Neural cell (in vitro differentiated cells): Measurements from ENCODE around the gene NALCN.

Source experiments
- EP300 ChIP-seq: fragments of 450-650 bp; conservative IDR thresholded peaks from 2 replicates; pipeline ENCODE4 v1.6.1; 2014; ENCODE audit warnings: antibody characterized with exemption, mild to moderate bottlenecking, moderate library complexity; ENCODE audit not compliant: poor library complexity, severe bottlenecking
- EZH2 ChIP-seq: fragments of 200-600, 300-800 bp; shearing (Covaris generic), sonication (generic); IDR thresholded peaks from 2 replicates; pipeline ENCODE4 v1.6.1; 2014; ENCODE audit warnings: antibody characterized with exemption, low read length, borderline replicate concordance, mild to moderate bottlenecking; ENCODE audit not compliant: insufficient read depth, poor library complexity, severe bottlenecking
- MXI1 ChIP-seq: fragments of 450-650 bp; conservative IDR thresholded peaks from 2 replicates; pipeline ENCODE4 v1.6.1; 2014; ENCODE audit warnings: antibody characterized with exemption, mild to moderate bottlenecking; ENCODE audit not compliant: poor library complexity, severe bottlenecking
- POLR2AphosphoS5 ChIP-seq: IDR thresholded peaks from 2 replicates; pipeline ENCODE4 v1.6.1; 2012
- RAD21 ChIP-seq: fragments of 450-650 bp; conservative IDR thresholded peaks from 2 replicates; pipeline ENCODE4 v1.6.1; 2014; ENCODE audit warnings: antibody characterized with exemption, mild to moderate bottlenecking, moderate library complexity
- SMC3 ChIP-seq: fragments of 450-650 bp; conservative IDR thresholded peaks from 2 replicates; pipeline ENCODE4 v1.6.1; 2014; ENCODE audit warnings: antibody characterized with exemption, mild to moderate bottlenecking, moderate library complexity; ENCODE audit not compliant: poor library complexity
- TAF1 ChIP-seq: IDR thresholded peaks from 2 replicates; pipeline ENCODE4 v1.6.1; 2012; ENCODE audit warnings: low read depth
- TF ChIP-seq, protein P1 (sequence below): fragments of 450-650 bp; IDR thresholded peaks from 2 replicates; pipeline ENCODE4 v1.5.1; 2014; ENCODE audit warnings: antibody characterized with exemption, mild to moderate bottlenecking, moderate library complexity; ENCODE audit not compliant: poor library complexity, severe bottlenecking
- TF ChIP-seq, protein P2 (sequence below): IDR thresholded peaks from 2 replicates; pipeline ENCODE4 v1.6.1; 2012; ENCODE audit warnings: borderline replicate concordance

DNA sequence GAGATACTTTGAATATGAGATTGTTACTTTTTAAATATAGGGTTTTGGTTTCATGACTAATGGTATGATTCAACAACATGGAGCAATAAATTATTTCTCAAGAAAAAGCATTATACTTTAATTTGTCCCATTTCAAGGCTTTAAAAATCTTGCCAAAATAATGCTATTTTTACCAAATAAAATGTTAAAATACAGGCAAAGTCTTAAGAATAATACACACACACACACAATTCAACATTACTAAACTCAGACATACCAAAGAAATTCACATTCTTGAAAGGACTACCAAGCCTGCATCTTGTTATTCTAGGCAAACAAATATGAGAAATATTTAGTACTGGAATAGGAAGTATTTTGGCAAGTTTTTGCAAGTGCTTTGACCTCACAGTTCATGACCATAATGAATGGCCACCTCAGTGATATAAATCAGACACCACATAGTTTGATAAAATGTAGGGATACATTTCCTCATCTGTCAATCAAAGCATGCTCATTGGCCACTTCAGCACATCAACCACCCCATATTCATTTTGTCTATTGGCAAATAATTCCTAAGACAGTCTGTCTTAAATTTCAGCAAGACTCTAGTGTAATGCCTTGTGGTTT lies 107.2 kb downstream of the NALCN start:
- TF ChIP-seq TAF1: no peak
- TF ChIP-seq EZH2: no peak
- TF ChIP-seq, protein P1, sequence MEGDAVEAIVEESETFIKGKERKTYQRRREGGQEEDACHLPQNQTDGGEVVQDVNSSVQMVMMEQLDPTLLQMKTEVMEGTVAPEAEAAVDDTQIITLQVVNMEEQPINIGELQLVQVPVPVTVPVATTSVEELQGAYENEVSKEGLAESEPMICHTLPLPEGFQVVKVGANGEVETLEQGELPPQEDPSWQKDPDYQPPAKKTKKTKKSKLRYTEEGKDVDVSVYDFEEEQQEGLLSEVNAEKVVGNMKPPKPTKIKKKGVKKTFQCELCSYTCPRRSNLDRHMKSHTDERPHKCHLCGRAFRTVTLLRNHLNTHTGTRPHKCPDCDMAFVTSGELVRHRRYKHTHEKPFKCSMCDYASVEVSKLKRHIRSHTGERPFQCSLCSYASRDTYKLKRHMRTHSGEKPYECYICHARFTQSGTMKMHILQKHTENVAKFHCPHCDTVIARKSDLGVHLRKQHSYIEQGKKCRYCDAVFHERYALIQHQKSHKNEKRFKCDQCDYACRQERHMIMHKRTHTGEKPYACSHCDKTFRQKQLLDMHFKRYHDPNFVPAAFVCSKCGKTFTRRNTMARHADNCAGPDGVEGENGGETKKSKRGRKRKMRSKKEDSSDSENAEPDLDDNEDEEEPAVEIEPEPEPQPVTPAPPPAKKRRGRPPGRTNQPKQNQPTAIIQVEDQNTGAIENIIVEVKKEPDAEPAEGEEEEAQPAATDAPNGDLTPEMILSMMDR: no peak
- TF ChIP-seq, protein P2, sequence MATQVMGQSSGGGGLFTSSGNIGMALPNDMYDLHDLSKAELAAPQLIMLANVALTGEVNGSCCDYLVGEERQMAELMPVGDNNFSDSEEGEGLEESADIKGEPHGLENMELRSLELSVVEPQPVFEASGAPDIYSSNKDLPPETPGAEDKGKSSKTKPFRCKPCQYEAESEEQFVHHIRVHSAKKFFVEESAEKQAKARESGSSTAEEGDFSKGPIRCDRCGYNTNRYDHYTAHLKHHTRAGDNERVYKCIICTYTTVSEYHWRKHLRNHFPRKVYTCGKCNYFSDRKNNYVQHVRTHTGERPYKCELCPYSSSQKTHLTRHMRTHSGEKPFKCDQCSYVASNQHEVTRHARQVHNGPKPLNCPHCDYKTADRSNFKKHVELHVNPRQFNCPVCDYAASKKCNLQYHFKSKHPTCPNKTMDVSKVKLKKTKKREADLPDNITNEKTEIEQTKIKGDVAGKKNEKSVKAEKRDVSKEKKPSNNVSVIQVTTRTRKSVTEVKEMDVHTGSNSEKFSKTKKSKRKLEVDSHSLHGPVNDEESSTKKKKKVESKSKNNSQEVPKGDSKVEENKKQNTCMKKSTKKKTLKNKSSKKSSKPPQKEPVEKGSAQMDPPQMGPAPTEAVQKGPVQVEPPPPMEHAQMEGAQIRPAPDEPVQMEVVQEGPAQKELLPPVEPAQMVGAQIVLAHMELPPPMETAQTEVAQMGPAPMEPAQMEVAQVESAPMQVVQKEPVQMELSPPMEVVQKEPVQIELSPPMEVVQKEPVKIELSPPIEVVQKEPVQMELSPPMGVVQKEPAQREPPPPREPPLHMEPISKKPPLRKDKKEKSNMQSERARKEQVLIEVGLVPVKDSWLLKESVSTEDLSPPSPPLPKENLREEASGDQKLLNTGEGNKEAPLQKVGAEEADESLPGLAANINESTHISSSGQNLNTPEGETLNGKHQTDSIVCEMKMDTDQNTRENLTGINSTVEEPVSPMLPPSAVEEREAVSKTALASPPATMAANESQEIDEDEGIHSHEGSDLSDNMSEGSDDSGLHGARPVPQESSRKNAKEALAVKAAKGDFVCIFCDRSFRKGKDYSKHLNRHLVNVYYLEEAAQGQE: no peak
- TF ChIP-seq RAD21: no peak
- TF ChIP-seq MXI1: no peak
- TF ChIP-seq EP300: no peak
- TF ChIP-seq POLR2AphosphoS5: no peak
- no peak for TF ChIP-seq SMC3
